Measurements from ENCODE around the gene LCN10.

- no peak for TF ChIP-seq POLR2A (IDR thresholded peaks at IDR 0.05; ENCODE audit: low read length)
- TF ChIP-seq GATA1 (IDR thresholded peaks at IDR 0.05; ENCODE audit: low read depth, low read length), result no peak
Measured at GRCh38 chr9:136719195-136719880, 23.4 kb downstream of the LCN10 start.
